ENCODE results near the gene ENKD1. TPM values are rescaled to one million over a fixed set of nuclear protein-coding genes. Genes with fewer than 3 reads are reported as not detected.

The ENKD1 gene
- total RNA-seq, 2 donors from 2014 or later = 19.0 to 21.2 TPM

- peaks cover 17% of the 10 kb centered on the region for H3K36me3 ChIP-seq (ENCODE audit: control insufficient read depth, insufficient read depth, low read length)
- H3K27ac ChIP-seq (ENCODE audit: low read depth, low read length) = no peak overlapping the region
- H3K9ac ChIP-seq (ENCODE audit: extremely low read depth, low read length, poor library complexity, severe bottlenecking) = no peak overlapping the region
- TF ChIP-seq, protein P1, sequence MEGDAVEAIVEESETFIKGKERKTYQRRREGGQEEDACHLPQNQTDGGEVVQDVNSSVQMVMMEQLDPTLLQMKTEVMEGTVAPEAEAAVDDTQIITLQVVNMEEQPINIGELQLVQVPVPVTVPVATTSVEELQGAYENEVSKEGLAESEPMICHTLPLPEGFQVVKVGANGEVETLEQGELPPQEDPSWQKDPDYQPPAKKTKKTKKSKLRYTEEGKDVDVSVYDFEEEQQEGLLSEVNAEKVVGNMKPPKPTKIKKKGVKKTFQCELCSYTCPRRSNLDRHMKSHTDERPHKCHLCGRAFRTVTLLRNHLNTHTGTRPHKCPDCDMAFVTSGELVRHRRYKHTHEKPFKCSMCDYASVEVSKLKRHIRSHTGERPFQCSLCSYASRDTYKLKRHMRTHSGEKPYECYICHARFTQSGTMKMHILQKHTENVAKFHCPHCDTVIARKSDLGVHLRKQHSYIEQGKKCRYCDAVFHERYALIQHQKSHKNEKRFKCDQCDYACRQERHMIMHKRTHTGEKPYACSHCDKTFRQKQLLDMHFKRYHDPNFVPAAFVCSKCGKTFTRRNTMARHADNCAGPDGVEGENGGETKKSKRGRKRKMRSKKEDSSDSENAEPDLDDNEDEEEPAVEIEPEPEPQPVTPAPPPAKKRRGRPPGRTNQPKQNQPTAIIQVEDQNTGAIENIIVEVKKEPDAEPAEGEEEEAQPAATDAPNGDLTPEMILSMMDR (conservative IDR thresholded peaks at IDR 0.05) = peak; percentile 69
- no peaks in the 10 kb centered on the region for H3K9me3 Mint-ChIP-seq
- peaks cover 13% of the 10 kb centered on the region for H3K36me3 Mint-ChIP-seq (ENCODE audit: low read depth)
- H3K27ac Mint-ChIP-seq = no peak overlapping the region
- peaks cover 6% of the 10 kb centered on the region for H3K27me3 Mint-ChIP-seq (ENCODE audit: insufficient read depth)
- no peaks in the 10 kb centered on the region for H3K9me3 ChIP-seq (ENCODE audit: control insufficient read depth, low read length)
- 80 to 82% methylated on average over 15 to 25 of the region's 25 CpGs for WGBS, 2 experiments (ENCODE audit: insufficient coverage in 1 of 2, insufficient read length in 1 of 2)
- DNase-seq = peak; percentile 89
- H3K4me3 ChIP-seq (ENCODE audit: low read length) = no peak overlapping the region
- H3K27me3 ChIP-seq (ENCODE audit: control insufficient read depth, insufficient read depth, low read length, poor library complexity, severe bottlenecking) = no peaks in the 10 kb centered on the region
- H3K4me1 ChIP-seq (ENCODE audit: control insufficient read depth, insufficient read depth, low read length) = peaks cover 8% of the 10 kb centered on the region
- peaks cover 9% of the 10 kb centered on the region for H3K4me1 Mint-ChIP-seq
- H3K4me3 Mint-ChIP-seq = no peak overlapping the region
Measured at GRCh38 chr16:67663151-67663876, 3.2 kb downstream of the ENKD1 start.

GRCh38 chr16:67662653-67663010 is 3.9 kb downstream of the ENKD1 start:
- H3K36me3 Mint-ChIP-seq (ENCODE audit: low read depth) = peaks cover 13% of the 10 kb centered on the region
- Histone ChIP-seq H3K27ac (ENCODE audit: low read depth, low read length) (no peak overlapping the region), H3K4me1 (ENCODE audit: control insufficient read depth, insufficient read depth, low read length) (peaks cover 8% of the 10 kb centered on the region), H3K4me3 (ENCODE audit: low read length) (no peak overlapping the region), H3K27me3 (ENCODE audit: control insufficient read depth, insufficient read depth, low read length, poor library complexity, severe bottlenecking) (no peaks in the 10 kb centered on the region), H3K36me3 (ENCODE audit: control insufficient read depth, insufficient read depth, low read length) (peaks cover 19% of the 10 kb centered on the region), H3K9ac (ENCODE audit: extremely low read depth, low read length, poor library complexity, severe bottlenecking) (no peak overlapping the region), H3K9me3 (ENCODE audit: control insufficient read depth, low read length) (no peaks in the 10 kb centered on the region)
- peaks cover 6% of the 10 kb centered on the region for H3K27me3 Mint-ChIP-seq (ENCODE audit: insufficient read depth)
- no peak overlapping the region for H3K4me3 Mint-ChIP-seq
- TF ChIP-seq, protein P1 (conservative IDR thresholded peaks at IDR 0.05) = no peak
- no peak overlapping the region for H3K27ac Mint-ChIP-seq
- no peaks in the 10 kb centered on the region for H3K9me3 Mint-ChIP-seq
- H3K4me1 Mint-ChIP-seq = peaks cover 9% of the 10 kb centered on the region
- DNase-seq = no peak

DNA sequence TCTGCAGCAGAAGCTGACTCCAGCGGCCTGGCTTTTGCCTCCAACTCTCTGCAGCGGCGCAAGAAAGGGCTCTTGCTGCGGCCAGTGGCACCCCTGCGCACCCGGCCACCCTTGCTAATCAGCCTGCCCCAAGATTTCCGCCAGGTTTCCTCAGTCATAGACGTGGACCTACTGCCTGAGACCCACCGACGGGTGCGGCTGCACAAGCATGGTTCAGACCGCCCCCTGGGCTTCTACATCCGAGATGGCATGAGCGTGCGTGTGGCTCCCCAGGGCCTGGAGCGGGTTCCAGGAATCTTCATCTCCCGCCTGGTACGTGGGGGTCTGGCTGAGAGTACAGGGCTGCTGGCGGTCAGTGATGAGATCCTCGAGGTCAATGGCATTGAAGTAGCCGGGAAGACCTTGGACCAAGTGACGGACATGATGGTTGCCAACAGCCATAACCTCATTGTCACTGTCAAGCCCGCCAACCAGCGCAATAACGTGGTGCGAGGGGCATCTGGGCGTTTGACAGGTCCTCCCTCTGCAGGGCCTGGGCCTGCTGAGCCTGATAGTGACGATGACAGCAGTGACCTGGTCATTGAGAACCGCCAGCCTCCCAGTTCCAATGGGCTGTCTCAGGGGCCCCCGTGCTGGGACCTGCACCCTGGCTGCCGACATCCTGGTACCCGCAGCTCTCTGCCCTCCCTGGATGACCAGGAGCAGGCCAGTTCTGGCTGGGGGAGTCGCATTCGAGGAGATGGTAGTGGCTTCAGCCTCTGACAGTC is 4.5 kb downstream of the ENKD1 start:
- Mint-ChIP-seq H3K27me3 (ENCODE audit: insufficient read depth) (peaks cover 6% of the 10 kb centered on the region), H3K4me1 (peaks cover 8% of the 10 kb centered on the region), H3K4me3 (no peak overlapping the region), H3K36me3 (ENCODE audit: low read depth) (peaks cover 13% of the 10 kb centered on the region), H3K27ac (no peak overlapping the region), H3K9me3 (no peaks in the 10 kb centered on the region)
- peaks cover 19% of the 10 kb centered on the region for H3K36me3 ChIP-seq (ENCODE audit: control insufficient read depth, insufficient read depth, low read length)
- TF ChIP-seq, protein P1 (conservative IDR thresholded peaks at IDR 0.05) = no peak
- H3K4me3 ChIP-seq (ENCODE audit: low read length) = no peak overlapping the region
- no peaks in the 10 kb centered on the region for H3K27me3 ChIP-seq (ENCODE audit: control insufficient read depth, insufficient read depth, low read length, poor library complexity, severe bottlenecking)
- no peak overlapping the region for H3K27ac ChIP-seq (ENCODE audit: low read depth, low read length)
- no peak for DNase-seq
- no peak overlapping the region for H3K9ac ChIP-seq (ENCODE audit: extremely low read depth, low read length, poor library complexity, severe bottlenecking)
- peaks cover 8% of the 10 kb centered on the region for H3K4me1 ChIP-seq (ENCODE audit: control insufficient read depth, insufficient read depth, low read length)
- no peaks in the 10 kb centered on the region for H3K9me3 ChIP-seq (ENCODE audit: control insufficient read depth, low read length)
- WGBS, 2 experiments (ENCODE audit: insufficient coverage in 1 of 2, insufficient read length in 1 of 2) = 93 to 94% methylated on average over 26 to 34 of the region's 34 CpGs

All from endodermal cell (in vitro differentiated cells).